BLaER1 treated with 17β-estradiol and CSF1 and Interleukin-3, amounts not matched to agents 10 nM and 100 nM (cell line): ENCODE results near the gene SLC16A3.

Source experiments
- H3K27ac ChIP-seq, 11 experiments: shearing (Covaris generic); formaldehyde crosslinking; 2 replicates each; pipeline ENCODE4 v1.8.1; 2022
- H3K27me3 ChIP-seq, 11 experiments: shearing (Covaris generic); formaldehyde crosslinking; 2 replicates each; pipeline ENCODE4 v1.8.1; 2022
- H3K36me3 ChIP-seq, 11 experiments: shearing (Covaris generic); formaldehyde crosslinking; 2 replicates each; pipeline ENCODE4 v1.8.1; 2022
- H3K4me1 ChIP-seq, 10 experiments: shearing (Covaris generic); formaldehyde crosslinking; 2 replicates each; pipeline ENCODE4 v1.8.1; 2022
- H3K4me2 ChIP-seq, 11 experiments: shearing (Covaris generic); formaldehyde crosslinking; 2 replicates each; pipeline ENCODE4 v1.8.1; 2022
- H3K4me3 ChIP-seq, 10 experiments: shearing (Covaris generic); formaldehyde crosslinking; 2 replicates each; pipeline ENCODE4 v1.8.1; 2022
- H3K9ac ChIP-seq, 11 experiments: shearing (Covaris generic); formaldehyde crosslinking; 2 replicates each; pipeline ENCODE4 v1.8.1; 2022
- H3K9me3 ChIP-seq, 11 experiments: shearing (Covaris generic); formaldehyde crosslinking; replicated peaks in 1 of 11; 2 replicates each; pipeline ENCODE4 v1.8.1; 2022
- H4K20me1 ChIP-seq, 11 experiments: shearing (Covaris generic); formaldehyde crosslinking; 2 replicates each; pipeline ENCODE4 v1.8.1; 2022
- Cebpa-rat ChIP-seq, 11 experiments: shearing (Covaris generic); IDR thresholded peaks; 2 replicates each; pipeline ENCODE4 v1.8.1; 2022

The SLC16A3 gene

GRCh38 chr17:82228842-82229697 lies at the start of gene SLC16A3:
SLC16A3 (plus strand) TSS chr17:82229042; CDS start chr17:82236009, 6,967 bp downstream.
- H3K36me3 ChIP-seq, result peaks cover 0 to 30% (median 0%) of the 10 kb centered on the region in 11 experiments; a peak in 6 of 22 replicates
- H3K4me1 ChIP-seq, result peaks cover 42 to 72% (median 64%) of the 10 kb centered on the region in 10 experiments
- H3K9ac ChIP-seq, result peak within 1 kb of the TSS; percentile 85 to 96 (median 90)
- H3K9me3 ChIP-seq, result no peaks in the 10 kb centered on the region
- peak within 1 kb of the TSS; percentile 95 to 100 (median 99) for H3K4me2 ChIP-seq
- peaks cover 0 to 21% (median 0%) of the 10 kb centered on the region in 11 experiments; a peak in 8 of 22 replicates for H3K27me3 ChIP-seq
- H3K27ac ChIP-seq, result peak within 1 kb of the TSS; percentile 84 to 99 (median 95)
- H3K4me3 ChIP-seq, result peak within 1 kb of the TSS; percentile 71 to 100 (median 96)
- no peak for TF ChIP-seq Cebpa-rat (IDR thresholded peaks at IDR 0.05)
- peaks cover 17 to 52% (median 48%) of the 10 kb centered on the region in 11 experiments; a peak in 20 of 22 replicates for H4K20me1 ChIP-seq

- H3K36me3 ChIP-seq, result peaks cover 0 to 59% (median 11%) of the 10 kb centered on the region in 11 experiments; a peak in 14 of 22 replicates
- peak overlapping the region in 1 of 11 experiments; percentile 32; a peak in 1 of 22 replicates for H3K9ac ChIP-seq
- peaks cover 0 to 7% (median 0%) of the 10 kb centered on the region in 11 experiments; a peak in 1 of 22 replicates for H4K20me1 ChIP-seq
- peak overlapping the region in 3 of 11 experiments; percentile 2 to 75 (median 23); a peak in 2 of 22 replicates for H3K4me2 ChIP-seq
- no peak overlapping the region for H3K4me3 ChIP-seq
- TF ChIP-seq Cebpa-rat (IDR thresholded peaks at IDR 0.05), result no peak
- no peaks in the 10 kb centered on the region for H3K27me3 ChIP-seq
- H3K9me3 ChIP-seq, result no peaks in the 10 kb centered on the region
- H3K27ac ChIP-seq, result peak overlapping the region in 3 of 11 experiments; percentile 37 to 77 (median 50); a peak in 4 of 22 replicates
- H3K4me1 ChIP-seq, result peaks cover 0 to 65% (median 37%) of the 10 kb centered on the region in 10 experiments; a peak in 16 of 20 replicates
Measured at GRCh38 chr17:82179412-82179811, 49.4 kb upstream of the SLC16A3 start.

GRCh38 chr17:82179946-82180475 lies 48.8 kb upstream of the SLC16A3 start:
- Histone ChIP-seq H3K4me2 (peak overlapping the region in 2 of 11 experiments; percentile 18 to 23; a peak in 4 of 22 replicates), H3K4me3 (no peak overlapping the region), H4K20me1 (peaks cover 0 to 7% (median 0%) of the 10 kb centered on the region in 11 experiments; a peak in 1 of 22 replicates), H3K27me3 (no peaks in the 10 kb centered on the region), H3K9me3 (no peaks in the 10 kb centered on the region), H3K27ac (peak overlapping the region in 3 of 11 experiments; percentile 31 to 50 (median 37); a peak in 5 of 22 replicates), H3K9ac (peak overlapping the region in 1 of 11 experiments; percentile 32; a peak in 1 of 22 replicates), H3K36me3 (peaks cover 4 to 62% (median 14%) of the 10 kb centered on the region in 11 experiments; a peak in 15 of 22 replicates), H3K4me1 (peaks cover 0 to 71% (median 43%) of the 10 kb centered on the region in 10 experiments; a peak in 16 of 20 replicates)
- TF ChIP-seq Cebpa-rat (IDR thresholded peaks at IDR 0.05), result no peak

- Histone ChIP-seq H3K9me3 (no peaks in the 10 kb centered on the region), H3K4me3 (no peak overlapping the region), H3K36me3 (peaks cover 4 to 58% (median 17%) of the 10 kb centered on the region in 11 experiments; a peak in 15 of 22 replicates), H3K27me3 (no peaks in the 10 kb centered on the region), H3K9ac (no peak overlapping the region), H3K4me2 (no peak overlapping the region), H4K20me1 (peaks cover 0 to 7% (median 0%) of the 10 kb centered on the region in 11 experiments; a peak in 1 of 22 replicates), H3K4me1 (peaks cover 0 to 74% (median 45%) of the 10 kb centered on the region in 10 experiments; a peak in 16 of 20 replicates), H3K27ac (peak overlapping the region in 2 of 11 experiments; percentile 13 to 22; a peak in 1 of 22 replicates)
- TF ChIP-seq Cebpa-rat (IDR thresholded peaks at IDR 0.05), result no peak
Measured at GRCh38 chr17:82180776-82181528, 47.9 kb upstream of the SLC16A3 start.

GRCh38 chr17:82184761-82185160 lies 44.1 kb upstream of the SLC16A3 start:
- H3K4me2 ChIP-seq, result peak overlapping the region in 8 of 11 experiments; percentile 39 to 85 (median 63); a peak in 15 of 22 replicates
- no peaks in the 10 kb centered on the region for H3K9me3 ChIP-seq
- peaks cover 0 to 39% (median 23%) of the 10 kb centered on the region in 10 experiments; a peak in 15 of 20 replicates for H3K4me1 ChIP-seq
- H3K9ac ChIP-seq, result 0 out of 22 replicates have a peak overlapping the region, but pooled peaks of 1 of the 11 experiments have one; percentile 8
- no peaks in the 10 kb centered on the region; a peak in 1 of 22 replicates for H4K20me1 ChIP-seq
- peak overlapping the region in 3 of 11 experiments; percentile 22 to 41 (median 25); a peak in 2 of 22 replicates for H3K27ac ChIP-seq
- H3K27me3 ChIP-seq, result no peaks in the 10 kb centered on the region
- H3K4me3 ChIP-seq, result no peak overlapping the region
- no peak for TF ChIP-seq Cebpa-rat (IDR thresholded peaks at IDR 0.05)
- peaks cover 4 to 56% (median 18%) of the 10 kb centered on the region in 11 experiments; a peak in 15 of 22 replicates for H3K36me3 ChIP-seq

GRCh38 chr17:82186221-82186620 lies 42.6 kb upstream of the SLC16A3 start:
- TF ChIP-seq Cebpa-rat (IDR thresholded peaks at IDR 0.05), result no peak
- peaks cover 0 to 50% (median 12%) of the 10 kb centered on the region in 11 experiments; a peak in 14 of 22 replicates for H3K36me3 ChIP-seq
- H3K27me3 ChIP-seq, result no peaks in the 10 kb centered on the region

GRCh38 chr17:82187500-82187899 lies 41.3 kb upstream of the SLC16A3 start:
- H3K27ac ChIP-seq, result no peak overlapping the region
- no peak for TF ChIP-seq Cebpa-rat (IDR thresholded peaks at IDR 0.05)
- no peaks in the 10 kb centered on the region for H3K27me3 ChIP-seq
- peaks cover 0 to 38% (median 26%) of the 10 kb centered on the region in 10 experiments; a peak in 15 of 20 replicates for H3K4me1 ChIP-seq
- no peak overlapping the region for H3K4me3 ChIP-seq
- H4K20me1 ChIP-seq, result no peaks in the 10 kb centered on the region; a peak in 1 of 22 replicates
- H3K36me3 ChIP-seq, result peaks cover 8 to 57% (median 18%) of the 10 kb centered on the region in 11 experiments; a peak in 20 of 22 replicates
- H3K4me2 ChIP-seq, result no peak overlapping the region
- no peaks in the 10 kb centered on the region for H3K9me3 ChIP-seq
- H3K9ac ChIP-seq, result no peak overlapping the region

More at GRCh38 chr17:82186221-82186620, 42.6 kb upstream of the SLC16A3 start:
- no peak overlapping the region for H3K4me2 ChIP-seq
- H3K27ac ChIP-seq, result no peak overlapping the region
- H3K9ac ChIP-seq, result no peak overlapping the region
- no peaks in the 10 kb centered on the region; a peak in 1 of 22 replicates for H4K20me1 ChIP-seq
- no peaks in the 10 kb centered on the region for H3K9me3 ChIP-seq
- peaks cover 0 to 36% (median 27%) of the 10 kb centered on the region in 10 experiments; a peak in 15 of 20 replicates for H3K4me1 ChIP-seq
- H3K4me3 ChIP-seq, result no peak overlapping the region
